Globus pallidus (tissue), 1 donor: ENCODE data around the gene BBS1.
"Not testable (repeated sequence)": the region's sequence is repeated elsewhere in the genome, so short reads cannot be mapped to it uniquely, and the experiment has no call there.

Experiments used
- DNase-seq: peaks from one replicate; pipeline ENCODE4 v3.0.0-alpha.2; 2015; ENCODE audit warnings: low spot score

The BBS1 gene

DNA sequence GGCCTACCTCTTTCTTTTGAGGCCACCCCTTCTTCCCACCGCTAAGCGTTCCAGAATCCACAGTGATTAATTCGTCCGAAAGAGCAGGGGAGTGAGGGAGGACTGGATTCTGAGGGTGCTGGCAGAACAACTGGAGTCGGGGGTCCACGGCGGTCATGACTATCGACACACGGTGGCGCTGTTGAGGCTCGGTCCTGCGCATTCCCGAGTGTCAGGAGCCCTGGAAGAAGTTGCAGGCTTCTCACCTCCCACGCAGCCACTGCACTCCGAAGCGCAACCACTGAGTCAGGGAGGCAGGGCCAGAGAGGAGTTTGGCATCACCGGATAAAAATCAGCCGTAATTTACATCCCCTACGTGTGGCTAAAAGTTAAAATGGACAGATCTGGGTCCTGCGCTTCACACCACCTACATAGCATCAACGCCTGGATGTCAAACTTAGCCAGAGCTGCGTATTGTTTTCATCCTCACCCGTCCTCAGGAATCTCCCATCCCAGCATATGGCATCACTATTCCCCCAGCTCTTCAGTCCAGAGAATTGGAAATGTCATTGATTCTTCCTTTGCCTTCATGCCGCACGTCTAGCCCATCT, 68.7 kb downstream of the BBS1 start:
- no peak for DNase-seq

DNA sequence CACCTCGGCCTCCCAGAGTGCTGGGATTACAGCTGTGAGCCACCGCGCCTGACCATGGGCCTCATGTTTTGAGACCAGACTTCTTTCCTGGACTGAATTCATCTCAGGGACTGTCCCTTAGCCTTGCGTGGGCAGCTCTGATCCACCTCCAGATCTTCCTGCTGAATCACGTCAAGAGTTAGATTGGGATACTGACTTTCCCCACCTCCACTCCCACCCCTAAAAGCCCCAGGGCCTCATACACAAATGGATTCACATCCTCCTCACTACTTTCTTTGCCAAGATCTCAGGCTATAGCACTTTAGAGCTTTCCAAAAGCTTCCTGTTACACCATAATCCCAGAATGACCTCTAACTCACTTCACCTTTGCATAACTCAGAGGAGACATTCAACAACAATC, 70.4 kb downstream of the BBS1 start:
- no peak for DNase-seq

DNA sequence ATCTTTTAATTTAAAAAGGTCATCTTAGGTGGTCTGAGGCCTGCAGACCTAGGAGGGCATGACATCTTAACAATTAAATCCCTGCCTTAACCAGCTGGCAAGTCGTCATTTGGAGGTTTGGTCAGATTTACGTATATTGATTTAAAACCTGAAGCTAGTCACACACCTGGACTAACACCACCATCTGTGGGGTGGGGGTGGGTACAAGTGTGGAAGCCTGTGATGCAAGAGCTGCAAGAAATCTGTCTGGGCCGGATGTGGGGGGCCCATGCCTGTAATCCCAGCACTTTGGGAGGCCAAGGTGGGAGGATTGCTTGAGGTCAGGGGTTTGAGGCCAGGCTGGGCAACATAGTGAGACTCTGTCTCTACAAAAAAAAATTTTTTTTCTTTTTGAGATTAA, 70.8 kb downstream of the BBS1 start:
- DNase-seq = no peak

DNA sequence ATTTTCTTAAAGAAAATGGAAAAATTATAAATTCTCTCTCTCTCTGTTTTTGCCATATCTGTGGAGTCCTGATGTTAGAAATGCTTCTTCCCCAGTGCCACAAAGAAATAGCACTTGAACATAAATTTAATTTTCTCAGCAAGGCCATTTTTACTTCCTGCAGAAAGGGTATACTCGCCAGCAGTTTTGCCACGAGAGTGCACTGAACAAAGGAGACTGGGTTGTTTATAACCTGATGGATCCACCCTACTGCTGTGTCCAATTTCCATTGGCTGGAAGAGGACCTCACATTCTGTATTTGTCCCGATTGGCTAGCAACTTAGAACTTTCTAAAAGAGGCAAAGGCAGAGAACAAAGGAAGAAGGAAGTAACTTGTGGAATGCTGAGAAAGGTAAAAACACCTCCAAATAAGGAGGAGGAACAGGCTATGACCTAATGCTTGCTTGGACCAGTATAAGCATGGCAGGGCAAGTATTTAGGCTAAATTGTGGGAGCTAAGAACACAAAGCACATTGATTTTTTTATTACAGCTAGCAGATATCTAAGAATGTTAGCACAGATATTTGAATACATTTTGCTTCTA, 72.2 kb downstream of the BBS1 start:
- not testable (repeated sequence) for DNase-seq
